ENCODE data around the gene IZUMO1R.

The IZUMO1R gene

DNA sequence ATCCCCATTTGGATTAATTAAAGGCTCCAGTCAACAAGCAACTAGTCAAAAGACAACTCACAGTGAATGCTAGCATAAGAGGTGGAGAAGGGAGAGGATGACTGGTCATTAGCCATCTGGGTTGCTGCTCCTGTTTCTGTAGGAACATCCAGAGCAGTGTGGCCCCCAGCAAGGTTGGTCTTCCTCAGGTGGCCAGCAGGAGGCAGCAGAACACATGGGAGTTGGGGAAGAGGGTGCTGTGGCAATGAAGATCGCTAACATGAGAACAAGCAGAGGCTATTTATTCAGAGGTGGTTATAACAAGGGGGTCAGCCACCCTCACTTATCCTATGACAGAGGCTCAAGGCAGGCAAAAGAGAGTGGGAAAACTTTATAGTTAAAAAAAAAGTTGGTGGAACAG is 21.3 kb downstream of the IZUMO1R start:
- no peak overlapping the region for H3K4me3 ChIP-seq (ENCODE audit: low read length)
- DNase-seq (ENCODE audit: low read depth): no peak
- peak; percentile 51 for TF ChIP-seq CTCF (conservative IDR thresholded peaks at IDR 0.05; ENCODE audit: low read depth, low read length)

DNA sequence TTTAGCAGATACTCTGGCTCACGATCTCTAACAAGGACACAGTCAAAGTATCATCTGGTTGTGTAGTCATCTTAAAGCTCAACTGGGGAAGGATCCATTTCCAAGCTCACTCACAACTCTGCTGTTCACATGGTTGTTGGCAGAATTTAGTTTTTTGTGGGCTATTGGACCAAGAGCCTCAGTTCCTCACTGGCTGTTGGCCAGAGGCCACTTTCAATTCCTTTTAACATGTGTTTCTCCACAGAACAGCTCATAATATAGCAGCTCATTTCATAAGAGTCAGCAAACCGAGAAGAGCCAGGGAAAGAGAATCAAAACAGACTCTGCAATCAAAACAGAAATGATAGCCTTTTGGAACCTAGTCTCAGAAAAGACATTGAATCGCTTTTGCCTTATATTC is 22.6 kb downstream of the IZUMO1R start:
- TF ChIP-seq CTCF (conservative IDR thresholded peaks at IDR 0.05; ENCODE audit: low read depth, low read length): no peak
- H3K4me3 ChIP-seq (ENCODE audit: low read length): no peak overlapping the region
- DNase-seq (ENCODE audit: low read depth): no peak

DNA sequence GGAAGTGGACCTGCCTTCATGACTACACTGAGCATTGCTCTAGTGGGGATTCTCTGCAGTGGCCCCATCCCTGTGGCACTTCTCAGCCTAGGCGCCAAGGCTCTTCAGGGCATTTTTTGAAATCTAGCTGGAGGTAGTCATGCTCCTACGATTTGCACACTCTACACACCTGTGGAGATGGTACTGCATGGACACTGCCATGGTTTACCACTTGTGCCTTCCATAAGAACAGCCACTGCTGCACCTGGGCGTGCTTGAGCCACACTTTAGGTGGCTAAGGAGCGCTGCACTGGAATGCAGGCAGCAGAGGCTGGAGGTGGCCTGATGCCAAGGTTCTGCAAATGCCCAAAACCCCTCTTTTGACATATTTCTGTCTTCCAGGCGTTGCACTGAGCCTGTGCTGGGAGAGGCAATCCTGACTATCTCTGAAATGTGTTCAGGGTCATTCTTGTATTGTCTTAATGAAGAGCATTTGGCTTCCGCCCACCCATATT is 24.3 kb downstream of the IZUMO1R start:
- DNase-seq (ENCODE audit: low read depth): no peak
- no peak overlapping the region for H3K4me3 ChIP-seq (ENCODE audit: low read length)
- no peak for TF ChIP-seq CTCF (conservative IDR thresholded peaks at IDR 0.05; ENCODE audit: low read depth, low read length)

DNA sequence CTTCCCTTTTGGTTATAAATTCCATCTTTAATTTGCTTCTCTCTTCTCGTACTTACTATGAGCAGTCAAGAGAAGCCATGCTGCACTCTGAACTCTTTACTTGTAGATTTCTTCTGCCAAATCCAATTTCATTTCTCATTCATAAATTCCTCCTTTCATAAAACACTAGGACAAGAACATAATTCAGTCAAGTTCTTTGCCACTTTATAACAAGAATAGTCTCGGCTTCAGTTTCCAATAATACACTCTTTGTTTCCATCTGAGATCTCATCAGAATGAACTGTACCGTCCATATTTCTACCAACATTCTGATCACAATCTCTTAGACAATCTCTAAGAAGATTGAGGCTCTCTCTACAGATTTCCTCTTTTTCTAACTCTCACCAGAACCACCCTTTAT is 25.1 kb downstream of the IZUMO1R start:
- no peak for DNase-seq (ENCODE audit: low read depth)
- no peak overlapping the region for H3K4me3 ChIP-seq (ENCODE audit: low read length)
- TF ChIP-seq CTCF (conservative IDR thresholded peaks at IDR 0.05; ENCODE audit: low read depth, low read length): no peak

DNA sequence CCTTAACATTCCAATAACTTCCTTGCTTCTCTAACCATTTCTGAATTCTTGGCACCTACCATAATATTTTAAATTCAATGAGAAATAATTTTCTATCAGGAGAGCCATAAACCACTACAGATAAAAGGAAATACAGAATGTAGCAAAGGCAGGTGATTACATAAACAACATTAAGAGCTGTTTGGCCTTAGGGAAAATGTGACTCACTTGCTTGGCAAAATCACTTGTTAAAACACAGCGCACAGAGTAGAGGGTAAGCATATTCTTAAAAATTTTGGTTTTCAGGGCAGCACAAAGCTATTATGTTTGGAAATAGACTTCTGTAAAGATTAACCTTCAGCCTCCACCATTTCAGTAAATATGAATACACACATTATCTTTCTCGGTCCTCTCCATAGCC is 26.4 kb downstream of the IZUMO1R start:
- no peak for DNase-seq (ENCODE audit: low read depth)
- no peak for TF ChIP-seq CTCF (conservative IDR thresholded peaks at IDR 0.05; ENCODE audit: low read depth, low read length)

GRCh38 chr11:94332814-94333213 is 28.4 kb downstream of the IZUMO1R start:
- DNase-seq (ENCODE audit: low read depth): no peak
- no peak overlapping the region for H3K4me3 ChIP-seq (ENCODE audit: low read length)
- no peak for TF ChIP-seq CTCF (conservative IDR thresholded peaks at IDR 0.05; ENCODE audit: low read depth, low read length)

More for the DNA sequence above, 26.4 kb downstream of the IZUMO1R start:
- H3K4me3 ChIP-seq (ENCODE audit: low read length): no peak overlapping the region

GRCh38 chr11:94336033-94336432 is 31.7 kb downstream of the IZUMO1R start:
- no peak overlapping the region for H3K4me3 ChIP-seq (ENCODE audit: low read length)
- TF ChIP-seq CTCF (conservative IDR thresholded peaks at IDR 0.05; ENCODE audit: low read depth, low read length): no peak
- DNase-seq (ENCODE audit: low read depth): no peak

All from retinal pigment epithelial cell (primary cell).